H9 (cell line): ENCODE results near the gene HAUS2. TPM values are rescaled to one million over a fixed set of nuclear protein-coding genes. Genes with fewer than 3 reads are reported as not detected.

Source experiments
- DNase-seq: peaks from one replicate; pipeline ENCODE4 v3.0.0-alpha.2; 2017
- H2AFZ ChIP-seq: one replicate; pipeline ENCODE4 v1.6.1; 2013; ENCODE audit warnings: mild to moderate bottlenecking, low read length, control low read depth, moderate library complexity
- H2AK5ac ChIP-seq: 2 replicates; pipeline ENCODE4 v1.6.1; 2013; ENCODE audit warnings: low read length, control low read depth, mixed read lengths; ENCODE audit not compliant: insufficient read length
- H2BK120ac ChIP-seq: one replicate; pipeline ENCODE4 v1.6.1; 2013; ENCODE audit warnings: low read depth, mild to moderate bottlenecking, low read length, control low read depth, inconsistent platforms; ENCODE audit not compliant: poor library complexity, severe bottlenecking
- H2BK12ac ChIP-seq: 2 replicates; pipeline ENCODE4 v1.6.1; 2013; ENCODE audit warnings: low read length, control low read depth, mixed read lengths, low read depth; ENCODE audit not compliant: insufficient read length
- H2BK15ac ChIP-seq: 2 replicates; pipeline ENCODE4 v1.6.1; 2013; ENCODE audit warnings: low read depth, low read length, control low read depth
- H2BK20ac ChIP-seq: one replicate; pipeline ENCODE4 v1.6.1; 2013; ENCODE audit warnings: low read depth, mild to moderate bottlenecking, low read length, control low read depth, inconsistent platforms; ENCODE audit not compliant: poor library complexity, severe bottlenecking
- H2BK5ac ChIP-seq: 2 replicates; pipeline ENCODE4 v1.6.1; 2013; ENCODE audit warnings: low read length, control low read depth, mixed read lengths; ENCODE audit not compliant: insufficient read length
- H3K14ac ChIP-seq: 2 replicates; pipeline ENCODE4 v1.6.1; 2013; ENCODE audit warnings: low read length, control low read depth; ENCODE audit not compliant: insufficient read depth
- H3K18ac ChIP-seq: 2 replicates; pipeline ENCODE4 v1.6.1; 2013; ENCODE audit warnings: low read depth, mild to moderate bottlenecking, mixed read lengths, low read length, control low read depth; ENCODE audit not compliant: insufficient read length
- H3K23ac ChIP-seq: 2 replicates; pipeline ENCODE4 v1.6.1; 2013; ENCODE audit warnings: low read length, control low read depth, mixed read lengths, low read depth; ENCODE audit not compliant: insufficient read length
- H3K23me2 ChIP-seq: 2 replicates; pipeline ENCODE4 v1.6.1; 2013; ENCODE audit warnings: low read depth, mild to moderate bottlenecking, mixed read lengths, low read length, control low read depth; ENCODE audit not compliant: insufficient read length, poor library complexity, severe bottlenecking
- H3K27ac ChIP-seq: 2 replicates; pipeline ENCODE4 v1.5.1; 2013; ENCODE audit warnings: low read length, control low read depth, mixed read lengths, low read depth; ENCODE audit not compliant: insufficient read length
- H3K27me3 ChIP-seq: 2 replicates; pipeline ENCODE4 v1.6.1; 2013; ENCODE audit warnings: low read length, control low read depth, inconsistent platforms; ENCODE audit not compliant: insufficient read depth
- H3K4ac ChIP-seq: 2 replicates; pipeline ENCODE4 v1.6.1; 2013; ENCODE audit warnings: low read depth, mild to moderate bottlenecking, control low read depth, inconsistent platforms, low read length, moderate library complexity
- H3K4me1 ChIP-seq: 2 replicates; pipeline ENCODE4 v1.6.1; 2013; ENCODE audit warnings: low read length, control low read depth, inconsistent platforms; ENCODE audit not compliant: insufficient read depth
- H3K4me2 ChIP-seq: 2 replicates; pipeline ENCODE4 v1.6.1; 2013; ENCODE audit warnings: low read length, control low read depth, mixed read lengths; ENCODE audit not compliant: insufficient read length, insufficient read depth
- H3K56ac ChIP-seq: 2 replicates; pipeline ENCODE4 v1.6.1; 2013; ENCODE audit warnings: low read depth, mild to moderate bottlenecking, mixed read lengths, low read length, control low read depth; ENCODE audit not compliant: insufficient read length
- H3K79me1 ChIP-seq: 2 replicates; pipeline ENCODE4 v1.6.1; 2013; ENCODE audit warnings: low read depth, mild to moderate bottlenecking, moderate library complexity, low read length, control low read depth, inconsistent platforms; ENCODE audit not compliant: insufficient read depth, poor library complexity, severe bottlenecking
- H3K79me2 ChIP-seq: 2 replicates; pipeline ENCODE4 v1.6.1; 2013; ENCODE audit warnings: low read length, control low read depth, inconsistent platforms; ENCODE audit not compliant: insufficient read depth
- H3K9ac ChIP-seq: 2 replicates; pipeline ENCODE4 v1.6.1; 2013; ENCODE audit warnings: low read length, control low read depth, mixed read lengths; ENCODE audit not compliant: insufficient read length; ENCODE audit errors: extremely low read depth
- H3K9me3 ChIP-seq: one replicate; pipeline ENCODE4 v1.6.1; 2013; ENCODE audit warnings: low read depth, low read length, inconsistent platforms; ENCODE audit not compliant: control insufficient read depth
- H3T11ph ChIP-seq: one replicate; pipeline ENCODE4 v1.6.1; 2013; ENCODE audit warnings: mild to moderate bottlenecking, low read length, control low read depth, inconsistent platforms
- H4K20me1 ChIP-seq: one replicate; pipeline ENCODE4 v1.6.1; 2013; ENCODE audit not compliant: control insufficient read depth, insufficient read length, insufficient read depth
- H4K5ac ChIP-seq: 2 replicates; pipeline ENCODE4 v1.6.1; 2013; ENCODE audit warnings: low read depth, mild to moderate bottlenecking, mixed read lengths, low read length, control low read depth; ENCODE audit not compliant: insufficient read length
- H4K8ac ChIP-seq: replicated peaks from 2 replicates; pipeline ENCODE4 v1.6.1; 2013; ENCODE audit warnings: low read length, control low read depth, mixed read lengths, low read depth; ENCODE audit not compliant: insufficient read length
- H4K91ac ChIP-seq: 2 replicates; pipeline ENCODE4 v1.6.1; 2013; ENCODE audit warnings: low read depth, mild to moderate bottlenecking, moderate library complexity, mixed read lengths, low read length, control low read depth; ENCODE audit not compliant: insufficient read length
- H3K27ac Mint-ChIP-seq, 3 experiments: 2 replicates in 2 of 3; 3 replicates in 1 of 3; pipeline ENCODE4 v1.8.0; 2020 to 2021; ENCODE audit warnings: mixed read lengths in 3 of 3, mild to moderate bottlenecking in 1 of 3, moderate library complexity in 1 of 3
- H3K27me3 Mint-ChIP-seq: 2 replicates; pipeline ENCODE4 v1.8.0; 2021; ENCODE audit warnings: low read depth, mild to moderate bottlenecking, moderate library complexity, mixed read lengths
- H3K36me3 Mint-ChIP-seq, 3 experiments: 2 replicates in 2 of 3; 3 replicates in 1 of 3; pipeline ENCODE4 v1.8.0; 2020 to 2021; ENCODE audit warnings: low read depth in 3 of 3, mixed read lengths in 3 of 3; ENCODE audit not compliant: insufficient read depth in 1 of 3
- H3K4me1 Mint-ChIP-seq, 2 experiments: 2 replicates each; pipeline ENCODE4 v1.8.0; 2020; ENCODE audit warnings: mixed read lengths in 2 of 2
- H3K4me3 Mint-ChIP-seq, 2 experiments: 2 replicates in 1 of 2; 3 replicates in 1 of 2; pipeline ENCODE4 v1.8.0; 2020 to 2021; ENCODE audit warnings: mild to moderate bottlenecking in 2 of 2, mixed read lengths in 2 of 2, moderate library complexity in 1 of 2
- H3K9me3 Mint-ChIP-seq, 2 experiments: 2 replicates in 1 of 2; 3 replicates in 1 of 2; pipeline ENCODE4 v1.8.0; 2020; ENCODE audit warnings: mild to moderate bottlenecking in 2 of 2, mixed read lengths in 2 of 2, moderate library complexity in 1 of 2
- WGBS: extraction: QIAGEN DNeasy Blood & Tissue Kit; methylation state at CpG from one replicate; pipeline ENCODE4 v1.1.7; 2013; ENCODE audit warnings: missing lambda C conversion rate, low lambda C conversion rate, mixed read lengths; ENCODE audit not compliant: insufficient read length; ENCODE audit errors: extremely low coverage; 5-methylcytosine and 5-hydroxymethylcytosine counted together
- total RNA-seq: library from RNA; stranded (reverse); gene quantifications from 2 replicates; pipeline ENCODE4 v1.2.1, GENCODE V29; 2021
- TF ChIP-seq, protein P1 (sequence below): fragments of 200-600 bp; sonication (generic); conservative IDR thresholded peaks from 3 replicates; pipeline ENCODE4 v1.8.0; 2021; ENCODE audit warnings: antibody characterized with exemption, mild to moderate bottlenecking

The HAUS2 gene
- total RNA-seq, 1 experiment from 2014 or later, result 42.5 TPM

DNA sequence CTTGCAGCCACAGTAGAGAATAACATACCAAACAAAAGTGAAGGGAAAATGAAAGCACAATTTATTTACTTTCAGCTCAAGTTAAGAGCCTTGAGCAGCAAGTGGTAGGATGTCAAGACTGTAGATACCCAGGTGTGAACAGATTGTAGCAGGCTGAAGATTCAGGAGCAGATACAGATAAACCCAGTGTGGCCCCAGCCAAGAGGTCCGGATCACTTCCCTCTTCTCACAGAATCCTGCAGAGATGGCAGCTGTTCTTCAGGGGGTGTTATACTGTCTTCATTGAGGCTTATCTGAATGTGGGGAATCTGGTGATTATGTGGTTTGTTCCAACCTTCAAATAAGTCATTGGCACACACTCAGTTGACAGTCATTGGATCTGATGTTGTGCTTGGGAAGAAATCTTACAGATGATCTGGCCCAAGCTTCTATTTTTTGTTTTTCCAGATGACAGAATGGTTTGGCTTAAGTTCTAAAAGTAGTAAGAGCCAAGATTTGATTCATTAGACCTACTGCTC, 28.9 kb downstream of the HAUS2 start:
- no peak overlapping the region for H3K27ac ChIP-seq
- H3K27ac Mint-ChIP-seq, result no peak overlapping the region
- TF ChIP-seq, protein P1, sequence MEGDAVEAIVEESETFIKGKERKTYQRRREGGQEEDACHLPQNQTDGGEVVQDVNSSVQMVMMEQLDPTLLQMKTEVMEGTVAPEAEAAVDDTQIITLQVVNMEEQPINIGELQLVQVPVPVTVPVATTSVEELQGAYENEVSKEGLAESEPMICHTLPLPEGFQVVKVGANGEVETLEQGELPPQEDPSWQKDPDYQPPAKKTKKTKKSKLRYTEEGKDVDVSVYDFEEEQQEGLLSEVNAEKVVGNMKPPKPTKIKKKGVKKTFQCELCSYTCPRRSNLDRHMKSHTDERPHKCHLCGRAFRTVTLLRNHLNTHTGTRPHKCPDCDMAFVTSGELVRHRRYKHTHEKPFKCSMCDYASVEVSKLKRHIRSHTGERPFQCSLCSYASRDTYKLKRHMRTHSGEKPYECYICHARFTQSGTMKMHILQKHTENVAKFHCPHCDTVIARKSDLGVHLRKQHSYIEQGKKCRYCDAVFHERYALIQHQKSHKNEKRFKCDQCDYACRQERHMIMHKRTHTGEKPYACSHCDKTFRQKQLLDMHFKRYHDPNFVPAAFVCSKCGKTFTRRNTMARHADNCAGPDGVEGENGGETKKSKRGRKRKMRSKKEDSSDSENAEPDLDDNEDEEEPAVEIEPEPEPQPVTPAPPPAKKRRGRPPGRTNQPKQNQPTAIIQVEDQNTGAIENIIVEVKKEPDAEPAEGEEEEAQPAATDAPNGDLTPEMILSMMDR, result no peak
- no peak overlapping the region for H4K8ac ChIP-seq
- no peak overlapping the region for H3K18ac ChIP-seq
- no CpG with 5 or more reads among the region's 1 CpG for WGBS
- no peak overlapping the region for H2BK120ac ChIP-seq
- peaks cover 13% of the 10 kb centered on the region for H3K23me2 ChIP-seq
- H3K14ac ChIP-seq, result no peak overlapping the region
- H2AFZ ChIP-seq, result no peak overlapping the region
- H3K9ac ChIP-seq, result no peak overlapping the region
- no peak overlapping the region for H3K23ac ChIP-seq
- no peak for DNase-seq
- H3K4ac ChIP-seq, result no peak overlapping the region
- H2BK12ac ChIP-seq, result no peak overlapping the region
- no peak overlapping the region for H3K4me3 Mint-ChIP-seq
- no peak overlapping the region for H3T11ph ChIP-seq
- no peaks in the 10 kb centered on the region; the same call in 1 of the 2 replicates for H3K4me1 ChIP-seq
- no peak overlapping the region for H2AK5ac ChIP-seq
- H3K79me2 ChIP-seq, result no peaks in the 10 kb centered on the region
- H3K9me3 Mint-ChIP-seq, result 0 out of 5 replicates have a peak, but pooled peaks cover 0 to 2% of the 10 kb centered on the region in 2 experiments
- no peaks in the 10 kb centered on the region for H3K79me1 ChIP-seq
- H4K91ac ChIP-seq, result no peak overlapping the region
- peaks cover 73% of the 10 kb centered on the region for H3K27me3 Mint-ChIP-seq
- no peak overlapping the region for H2BK15ac ChIP-seq
- H4K20me1 ChIP-seq, result no peaks in the 10 kb centered on the region
- H3K56ac ChIP-seq, result no peak overlapping the region
- no peaks in the 10 kb centered on the region for H3K36me3 Mint-ChIP-seq
- H4K5ac ChIP-seq, result no peak overlapping the region
- peaks cover 25 to 26% of the 10 kb centered on the region in 2 experiments for H3K4me1 Mint-ChIP-seq
- no peak overlapping the region for H2BK20ac ChIP-seq
- no peak overlapping the region for H2BK5ac ChIP-seq
- no peaks in the 10 kb centered on the region for H3K9me3 ChIP-seq
- peaks cover 7% of the 10 kb centered on the region; the same call in 1 of the 2 replicates for H3K27me3 ChIP-seq
- H3K4me2 ChIP-seq, result no peak overlapping the region
